Mesothelial cell of epicardium (in vitro differentiated cells): ENCODE results near the gene JCAD. TPM values are rescaled to one million over a fixed set of nuclear protein-coding genes. Genes with fewer than 3 reads are reported as not detected.

ENCODE experiments used
- DNase-seq, 2 experiments: peaks; one replicate each; pipeline ENCODE4 v3.0.0; 2021; ENCODE audit warnings: low spot score in 2 of 2; ENCODE audit not compliant: unreplicated experiment in 2 of 2
- H3K27ac Mint-ChIP-seq: 2 replicates; pipeline ENCODE4 v1.8.0; 2021; ENCODE audit warnings: mixed read lengths
- H3K27me3 Mint-ChIP-seq: 2 replicates; pipeline ENCODE4 v1.8.0; 2021; ENCODE audit warnings: low read depth, mixed read lengths
- H3K36me3 Mint-ChIP-seq: 2 replicates; pipeline ENCODE4 v1.8.0; 2021; ENCODE audit warnings: mixed read lengths
- H3K4me1 Mint-ChIP-seq: 2 replicates; pipeline ENCODE4 v1.8.0; 2021; ENCODE audit warnings: mixed read lengths
- H3K4me3 Mint-ChIP-seq: 2 replicates; pipeline ENCODE4 v1.8.0; 2021; ENCODE audit warnings: mild to moderate bottlenecking, moderate library complexity, mixed read lengths
- H3K9me3 Mint-ChIP-seq: 2 replicates; pipeline ENCODE4 v1.8.0; 2021; ENCODE audit warnings: mixed read lengths
- total RNA-seq: library from RNA; stranded (reverse); gene quantifications from 3 replicates; pipeline ENCODE4 v1.2.1, GENCODE V29; 2021
- TF ChIP-seq, protein P1 (sequence below): fragments of 200-600 bp; sonication (generic); IDR thresholded peaks from one replicate; pipeline ENCODE4 v1.5.0; 2021; ENCODE audit warnings: antibody characterized with exemption; ENCODE audit not compliant: unreplicated experiment

JCAD gene
- total RNA-seq, 1 donor from 2014 or later, result 21.5 TPM

DNA sequence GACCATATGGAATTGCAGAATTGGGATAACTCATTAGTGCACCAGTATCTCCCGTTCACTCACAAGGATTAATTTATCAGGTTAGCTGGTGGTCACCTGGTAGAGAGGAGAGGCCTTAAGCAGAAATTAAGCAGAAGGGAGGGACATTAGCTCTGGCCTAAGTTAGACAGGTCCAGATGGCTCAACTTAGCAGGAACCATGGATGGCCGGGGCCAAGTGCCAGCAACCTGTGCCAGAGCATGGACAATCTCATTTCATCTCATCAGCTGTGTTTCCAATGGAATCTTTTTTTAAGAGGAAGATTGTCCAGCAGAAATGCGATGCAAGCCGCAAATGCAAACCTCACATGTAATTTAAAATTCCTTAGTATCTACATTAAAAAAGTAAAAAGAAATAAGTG is 82.2 kb downstream of the JCAD start:
- Mint-ChIP-seq H3K4me3 (no peak overlapping the region), H3K27ac (no peak overlapping the region), H3K9me3 (peaks cover 12% of the 10 kb centered on the region), H3K27me3 (no peaks in the 10 kb centered on the region), H3K36me3 (peaks cover 8% of the 10 kb centered on the region), H3K4me1 (peaks cover 15% of the 10 kb centered on the region)
- no peak for DNase-seq
- TF ChIP-seq, protein P1, sequence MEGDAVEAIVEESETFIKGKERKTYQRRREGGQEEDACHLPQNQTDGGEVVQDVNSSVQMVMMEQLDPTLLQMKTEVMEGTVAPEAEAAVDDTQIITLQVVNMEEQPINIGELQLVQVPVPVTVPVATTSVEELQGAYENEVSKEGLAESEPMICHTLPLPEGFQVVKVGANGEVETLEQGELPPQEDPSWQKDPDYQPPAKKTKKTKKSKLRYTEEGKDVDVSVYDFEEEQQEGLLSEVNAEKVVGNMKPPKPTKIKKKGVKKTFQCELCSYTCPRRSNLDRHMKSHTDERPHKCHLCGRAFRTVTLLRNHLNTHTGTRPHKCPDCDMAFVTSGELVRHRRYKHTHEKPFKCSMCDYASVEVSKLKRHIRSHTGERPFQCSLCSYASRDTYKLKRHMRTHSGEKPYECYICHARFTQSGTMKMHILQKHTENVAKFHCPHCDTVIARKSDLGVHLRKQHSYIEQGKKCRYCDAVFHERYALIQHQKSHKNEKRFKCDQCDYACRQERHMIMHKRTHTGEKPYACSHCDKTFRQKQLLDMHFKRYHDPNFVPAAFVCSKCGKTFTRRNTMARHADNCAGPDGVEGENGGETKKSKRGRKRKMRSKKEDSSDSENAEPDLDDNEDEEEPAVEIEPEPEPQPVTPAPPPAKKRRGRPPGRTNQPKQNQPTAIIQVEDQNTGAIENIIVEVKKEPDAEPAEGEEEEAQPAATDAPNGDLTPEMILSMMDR, result no peak

DNA sequence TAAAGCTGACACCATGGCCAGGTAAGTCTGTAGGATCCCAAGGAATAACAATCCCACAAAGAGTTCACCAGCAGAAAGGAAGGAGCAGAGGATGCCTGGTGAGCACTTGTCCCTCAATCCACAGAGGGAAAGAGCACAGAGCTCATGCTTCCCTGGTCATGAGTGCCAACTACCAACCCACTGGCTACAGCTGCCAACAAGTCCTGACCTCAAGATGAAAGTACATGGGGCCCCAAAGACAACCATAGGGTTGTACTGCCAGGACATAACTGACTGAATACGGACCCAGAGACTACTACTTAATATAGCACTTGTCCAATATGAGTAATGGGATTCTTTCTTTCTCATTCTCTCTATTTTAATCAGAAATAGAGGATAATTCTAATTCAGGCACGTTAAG is 83.3 kb downstream of the JCAD start:
- H3K4me1 Mint-ChIP-seq, result peaks cover 15% of the 10 kb centered on the region
- peaks cover 6% of the 10 kb centered on the region for H3K36me3 Mint-ChIP-seq
- no peak overlapping the region for H3K4me3 Mint-ChIP-seq
- H3K27me3 Mint-ChIP-seq, result no peaks in the 10 kb centered on the region
- peaks cover 12% of the 10 kb centered on the region for H3K9me3 Mint-ChIP-seq
- no peak overlapping the region for H3K27ac Mint-ChIP-seq
- TF ChIP-seq, protein P1, result no peak
- no peak for DNase-seq

DNA sequence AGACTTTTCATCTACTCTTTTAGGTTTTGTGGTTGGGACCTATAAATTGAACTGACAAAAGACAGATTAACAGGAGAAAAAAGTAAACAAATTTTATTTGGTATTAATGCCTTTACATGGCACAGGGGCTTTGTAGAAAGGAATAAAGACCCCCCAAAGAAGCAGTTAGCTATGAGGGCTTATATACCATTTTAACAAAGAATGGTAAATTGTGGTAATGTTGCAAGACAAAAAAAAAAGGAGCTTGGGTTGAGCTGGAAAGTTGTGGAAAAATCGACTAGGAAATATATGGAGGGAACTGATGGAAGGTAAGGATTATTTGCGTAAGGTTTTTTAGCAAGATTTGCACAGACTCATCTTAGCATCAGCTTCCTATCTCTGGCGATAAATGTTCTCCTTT is 84.6 kb downstream of the JCAD start:
- Mint-ChIP-seq H3K4me3 (no peak overlapping the region), H3K27ac (no peak overlapping the region), H3K4me1 (peaks cover 10% of the 10 kb centered on the region), H3K27me3 (no peaks in the 10 kb centered on the region), H3K36me3 (peaks cover 6% of the 10 kb centered on the region), H3K9me3 (peaks cover 12% of the 10 kb centered on the region)
- no peak for DNase-seq
- TF ChIP-seq, protein P1, result no peak

DNA sequence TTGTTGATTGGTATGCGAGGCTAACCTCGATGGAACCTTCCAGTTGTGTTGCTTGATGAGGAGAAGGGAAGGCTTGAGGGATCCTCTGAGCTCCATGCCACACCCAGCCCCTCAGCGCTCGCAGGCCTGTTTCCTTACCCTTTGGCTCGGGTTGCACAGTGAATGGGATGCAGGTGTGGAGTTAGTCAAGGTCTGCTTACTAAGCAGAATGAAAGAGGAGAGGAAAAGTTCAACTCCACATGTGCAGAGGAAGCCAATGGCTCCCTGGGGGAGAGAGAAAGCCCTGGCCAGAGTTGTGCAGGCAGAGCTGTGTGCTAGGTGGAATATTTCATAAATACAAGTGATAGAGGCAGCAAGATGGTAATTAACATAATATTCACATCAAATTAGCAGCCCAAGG is 85.5 kb downstream of the JCAD start:
- peaks cover 12% of the 10 kb centered on the region for H3K9me3 Mint-ChIP-seq
- H3K4me1 Mint-ChIP-seq, result peaks cover 3% of the 10 kb centered on the region
- TF ChIP-seq, protein P1, result no peak
- peaks cover 6% of the 10 kb centered on the region for H3K36me3 Mint-ChIP-seq
- DNase-seq, result no peak
- H3K27me3 Mint-ChIP-seq, result no peaks in the 10 kb centered on the region
- H3K27ac Mint-ChIP-seq, result no peak overlapping the region
- H3K4me3 Mint-ChIP-seq, result no peak overlapping the region

DNA sequence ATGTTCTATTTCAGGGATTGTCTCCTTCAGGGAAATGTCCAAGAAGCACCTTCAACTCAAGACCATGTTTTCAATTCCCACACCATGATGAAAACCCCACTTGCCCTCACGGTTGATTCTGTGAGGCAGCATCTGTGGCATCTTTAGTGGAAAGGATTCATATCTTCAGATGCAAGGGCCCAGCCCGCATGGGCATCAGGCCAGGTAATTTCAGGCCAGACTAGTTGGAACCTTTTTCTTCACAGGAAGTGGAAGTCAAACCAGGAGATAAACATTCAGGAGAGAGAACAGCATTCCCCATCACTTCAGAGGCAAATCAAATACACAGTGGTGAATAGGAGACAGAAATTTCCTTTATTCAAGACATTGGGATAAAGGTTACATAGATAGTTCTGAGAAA is 88.8 kb downstream of the JCAD start:
- Mint-ChIP-seq H3K4me1 (no peaks in the 10 kb centered on the region), H3K36me3 (peaks cover 6% of the 10 kb centered on the region), H3K27ac (no peak overlapping the region), H3K4me3 (no peak overlapping the region), H3K27me3 (no peaks in the 10 kb centered on the region), H3K9me3 (peaks cover 12% of the 10 kb centered on the region)
- TF ChIP-seq, protein P1, result no peak
- no peak for DNase-seq

DNA sequence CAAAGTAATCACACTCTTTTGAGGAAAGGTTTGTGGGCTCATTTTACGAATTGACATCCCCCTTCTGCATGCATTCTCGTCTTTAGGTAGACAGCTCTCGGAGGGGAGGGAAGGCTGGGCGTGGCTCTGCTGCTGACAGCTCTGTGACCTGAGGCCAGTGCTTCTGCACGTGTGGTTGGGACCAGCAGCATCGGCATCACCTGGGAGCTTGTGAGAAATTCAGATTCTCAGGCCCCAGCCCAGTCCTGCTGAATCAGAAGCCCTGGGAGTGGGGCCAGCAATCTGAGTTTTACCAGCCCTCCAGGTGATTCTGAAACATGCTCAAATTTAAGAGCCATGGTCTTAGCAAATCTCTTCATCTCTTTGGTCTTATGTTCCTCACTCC is 89.4 kb downstream of the JCAD start:
- H3K4me1 Mint-ChIP-seq, result no peaks in the 10 kb centered on the region
- peaks cover 6% of the 10 kb centered on the region for H3K36me3 Mint-ChIP-seq
- no peak overlapping the region for H3K27ac Mint-ChIP-seq
- TF ChIP-seq, protein P1, result no peak
- H3K27me3 Mint-ChIP-seq, result no peaks in the 10 kb centered on the region
- no peak for DNase-seq
- H3K9me3 Mint-ChIP-seq, result peaks cover 11% of the 10 kb centered on the region
- no peak overlapping the region for H3K4me3 Mint-ChIP-seq
